Tibial nerve (tissue), 4 donors: Measurements from ENCODE around the gene TCEAL3. TPM values are rescaled to one million over a fixed set of nuclear protein-coding genes. Genes with fewer than 3 reads are reported as not detected.

ENCODE experiments used
- DNase-seq, 2 donors: peaks; one replicate each; pipeline ENCODE4 v3.0.0-alpha.2; 2019; ENCODE audit warnings: low spot score in 2 of 2
- H3K27ac ChIP-seq, 4 donors: fragments of 200-600 bp; sonication (generic) in 3 of 4; one replicate each; pipeline ENCODE4 v1.5.1; 2017 to 2019; ENCODE audit warnings: mild to moderate bottlenecking in 1 of 4
- H3K27me3 ChIP-seq, 2 donors: fragments of 200-600 bp; sonication (generic) in 1 of 2; one replicate each; pipeline versions ENCODE4 v1.5.1 to v1.6.0; 2017 to 2019
- H3K36me3 ChIP-seq, 3 donors: fragments of 200-600 bp; sonication (generic); one replicate each; pipeline ENCODE4 v1.5.1; 2018 to 2019
- H3K4me1 ChIP-seq, 4 donors: fragments of 200-600 bp; sonication (generic) in 3 of 4; one replicate each; pipeline ENCODE4 v1.5.1; 2017 to 2019
- H3K4me3 ChIP-seq, 4 donors: fragments of 200-600 bp; sonication (generic) in 3 of 4; one replicate each; pipeline ENCODE4 v1.5.1; 2017 to 2019; ENCODE audit warnings: mild to moderate bottlenecking in 1 of 4, moderate library complexity in 1 of 4
- H3K9me3 ChIP-seq, 4 donors: fragments of 200-600 bp; sonication (generic) in 3 of 4; one replicate each; pipeline ENCODE4 v1.5.1; 2017 to 2019
- EP300 ChIP-seq, 2 donors: sonication (generic); formaldehyde crosslinking; IDR thresholded peaks; one replicate each; pipeline ENCODE4 v1.6.1; 2017; ENCODE audit warnings: antibody characterized with exemption in 2 of 2, mild to moderate bottlenecking in 1 of 2
- POLR2A ChIP-seq, 2 donors: fragments of 450-650 bp; IDR thresholded peaks; one replicate each; pipeline ENCODE4 v1.6.1; 2017; ENCODE audit warnings: antibody characterized with exemption in 2 of 2, mild to moderate bottlenecking in 2 of 2, moderate library complexity in 2 of 2
- WGBS, 2 donors: methylation state at CpG; one replicate each; pipeline ENCODE4 v1.1.5; 2018; 5-methylcytosine and 5-hydroxymethylcytosine counted together
- total RNA-seq, 4 donors: library from RNA; depleted of rRNA; stranded (reverse); fragments of >200 nt; gene quantifications; one replicate each; pipeline ENCODE4 v1.1.0, GENCODE V29; 2016
- TF ChIP-seq, protein P1 (sequence below), 5 experiments: fragments of 200-600 bp in 3 of 5; fragments of 450-650 bp in 2 of 5; sonication (generic) in 3 of 5; IDR thresholded peaks; one replicate each; pipeline ENCODE4 v1.5.1; 2016 to 2019; ENCODE audit warnings: antibody characterized with exemption in 5 of 5, mild to moderate bottlenecking in 3 of 5, moderate library complexity in 2 of 5

Gene TCEAL3
- total RNA-seq, 4 donors from 2014 or later = 23.4 to 52.7 (median 37.1) TPM

DNA sequence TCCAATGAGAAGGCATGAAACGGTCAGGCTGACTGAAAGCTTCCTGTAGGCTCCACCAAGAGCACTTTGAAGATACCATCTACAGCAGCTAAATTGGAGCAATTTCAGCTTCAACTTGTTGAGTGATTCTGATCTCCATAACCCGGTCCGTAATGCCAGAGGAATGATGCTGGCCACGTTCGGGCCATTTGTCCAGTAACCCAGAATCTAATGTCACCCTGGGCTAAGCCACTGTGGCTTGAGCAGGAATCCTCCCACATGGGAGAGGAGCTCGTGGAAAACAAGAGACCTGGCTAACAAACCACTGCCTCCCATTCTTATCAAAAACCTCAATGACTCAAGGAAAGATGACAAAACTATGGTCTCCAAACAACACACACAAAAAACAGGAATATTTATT, 36.6 kb upstream of the TCEAL3 start:
- Histone ChIP-seq H3K9me3 (no peaks in the 10 kb centered on the region), H3K4me1 (no peaks in the 10 kb centered on the region), H3K36me3 (no peaks in the 10 kb centered on the region), H3K27ac (no peak overlapping the region), H3K4me3 (no peak overlapping the region), H3K27me3 (peaks cover 0 to 5% of the 10 kb centered on the region in 2 donors)
- 81 to 93% methylated on average over 6 of the region's 6 CpGs for WGBS, 2 donors
- DNase-seq = no peak
- TF ChIP-seq EP300 (IDR thresholded peaks at IDR 0.05) = no peak
- TF ChIP-seq POLR2A (IDR thresholded peaks at IDR 0.05) = no peak
- TF ChIP-seq, protein P1, sequence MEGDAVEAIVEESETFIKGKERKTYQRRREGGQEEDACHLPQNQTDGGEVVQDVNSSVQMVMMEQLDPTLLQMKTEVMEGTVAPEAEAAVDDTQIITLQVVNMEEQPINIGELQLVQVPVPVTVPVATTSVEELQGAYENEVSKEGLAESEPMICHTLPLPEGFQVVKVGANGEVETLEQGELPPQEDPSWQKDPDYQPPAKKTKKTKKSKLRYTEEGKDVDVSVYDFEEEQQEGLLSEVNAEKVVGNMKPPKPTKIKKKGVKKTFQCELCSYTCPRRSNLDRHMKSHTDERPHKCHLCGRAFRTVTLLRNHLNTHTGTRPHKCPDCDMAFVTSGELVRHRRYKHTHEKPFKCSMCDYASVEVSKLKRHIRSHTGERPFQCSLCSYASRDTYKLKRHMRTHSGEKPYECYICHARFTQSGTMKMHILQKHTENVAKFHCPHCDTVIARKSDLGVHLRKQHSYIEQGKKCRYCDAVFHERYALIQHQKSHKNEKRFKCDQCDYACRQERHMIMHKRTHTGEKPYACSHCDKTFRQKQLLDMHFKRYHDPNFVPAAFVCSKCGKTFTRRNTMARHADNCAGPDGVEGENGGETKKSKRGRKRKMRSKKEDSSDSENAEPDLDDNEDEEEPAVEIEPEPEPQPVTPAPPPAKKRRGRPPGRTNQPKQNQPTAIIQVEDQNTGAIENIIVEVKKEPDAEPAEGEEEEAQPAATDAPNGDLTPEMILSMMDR (IDR thresholded peaks at IDR 0.05) = no peak

DNA sequence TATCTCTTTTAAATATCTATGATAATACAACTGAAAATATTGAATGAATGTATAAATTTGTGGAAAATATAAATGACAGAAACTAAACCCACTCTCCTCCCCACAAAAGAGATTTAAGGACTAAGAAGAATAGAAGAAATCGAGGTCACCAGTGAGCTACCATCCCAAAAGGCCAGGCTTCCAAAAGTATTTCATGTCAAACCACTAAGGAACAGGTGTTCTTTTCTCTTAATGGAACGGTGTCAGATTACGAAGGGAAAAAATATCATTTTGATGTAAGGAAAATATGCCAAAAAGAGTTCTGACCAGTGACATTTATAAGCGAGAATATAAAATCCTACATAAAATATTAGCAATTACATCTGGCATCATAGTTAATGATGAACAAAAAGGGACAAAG, 36.0 kb upstream of the TCEAL3 start:
- WGBS, 2 donors = 83 to 84% methylated on average over 4 of the region's 4 CpGs
- Histone ChIP-seq H3K4me1 (no peaks in the 10 kb centered on the region), H3K27ac (no peak overlapping the region), H3K9me3 (no peaks in the 10 kb centered on the region), H3K27me3 (peaks cover 0 to 5% of the 10 kb centered on the region in 2 donors), H3K36me3 (no peaks in the 10 kb centered on the region), H3K4me3 (no peak overlapping the region)
- no peak for TF ChIP-seq EP300 (IDR thresholded peaks at IDR 0.05)
- TF ChIP-seq, protein P1 (IDR thresholded peaks at IDR 0.05) = no peak
- TF ChIP-seq POLR2A (IDR thresholded peaks at IDR 0.05) = no peak
- no peak for DNase-seq

DNA sequence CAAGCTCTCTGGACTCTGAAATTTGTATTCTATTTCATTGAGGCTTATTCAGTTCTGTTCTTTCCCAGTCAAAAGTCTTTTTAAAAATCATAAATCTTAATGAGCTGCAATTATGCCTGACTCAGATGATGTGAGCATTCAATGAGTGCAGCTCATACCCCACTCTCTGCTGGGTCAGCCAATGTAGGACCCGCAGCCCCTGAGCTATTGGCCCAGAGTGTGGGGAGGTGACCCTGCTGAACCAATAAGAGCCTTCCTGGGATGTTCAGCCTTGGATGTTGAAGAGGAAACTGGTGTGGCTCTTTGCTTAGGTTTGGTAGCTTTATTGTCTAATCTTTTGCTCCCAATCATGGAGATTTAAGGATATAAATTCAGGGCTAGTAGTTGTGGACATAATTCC, 34.6 kb upstream of the TCEAL3 start:
- 60% methylated on average over 1 of the region's 1 CpG; no CpG with 5 or more reads in 1 of the 2 donors for WGBS, 2 donors
- Histone ChIP-seq H3K27ac (no peak overlapping the region), H3K4me3 (no peak overlapping the region), H3K27me3 (no peaks in the 10 kb centered on the region), H3K36me3 (no peaks in the 10 kb centered on the region), H3K4me1 (no peaks in the 10 kb centered on the region), H3K9me3 (no peaks in the 10 kb centered on the region)
- DNase-seq = no peak
- no peak for TF ChIP-seq EP300 (IDR thresholded peaks at IDR 0.05)
- TF ChIP-seq POLR2A (IDR thresholded peaks at IDR 0.05) = no peak
- TF ChIP-seq, protein P1 (IDR thresholded peaks at IDR 0.05) = no peak

DNA sequence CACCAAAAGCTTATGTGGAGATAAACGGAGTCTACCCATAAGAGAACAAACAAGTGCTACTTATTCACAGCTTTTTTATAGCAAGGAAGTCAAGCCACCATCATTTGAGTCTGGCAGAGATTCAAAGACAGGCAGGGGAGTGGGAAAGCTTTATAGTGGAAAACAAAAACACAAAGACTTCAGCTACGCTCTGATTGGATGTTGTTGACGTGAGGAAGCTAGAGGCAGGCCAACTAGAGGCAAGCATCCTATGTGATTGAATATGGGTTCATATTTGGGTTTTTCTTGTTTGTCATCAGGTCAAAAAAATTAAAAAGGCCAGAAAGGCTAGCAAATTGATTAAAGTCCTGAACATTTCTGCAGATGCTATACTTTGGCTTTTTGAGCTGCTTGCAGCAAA, 23.2 kb upstream of the TCEAL3 start:
- TF ChIP-seq, protein P1 (IDR thresholded peaks at IDR 0.05) = no peak
- TF ChIP-seq EP300 (IDR thresholded peaks at IDR 0.05) = peak in 1 of 2 donors; percentile 16
- no peaks in the 10 kb centered on the region for H3K36me3 ChIP-seq
- H3K9me3 ChIP-seq = no peaks in the 10 kb centered on the region
- H3K27me3 ChIP-seq = peaks cover 0 to 22% of the 10 kb centered on the region in 2 donors
- 51 to 56% methylated on average over 3 of the region's 3 CpGs for WGBS, 2 donors
- H3K4me3 ChIP-seq = peak overlapping the region in 2 of 4 donors; percentile 39 to 70
- peaks cover 0 to 5% (median 2%) of the 10 kb centered on the region in 4 donors for H3K4me1 ChIP-seq
- DNase-seq = no peak
- peak overlapping the region in 3 of 4 donors; percentile 82 to 96 (median 91) for H3K27ac ChIP-seq

DNA sequence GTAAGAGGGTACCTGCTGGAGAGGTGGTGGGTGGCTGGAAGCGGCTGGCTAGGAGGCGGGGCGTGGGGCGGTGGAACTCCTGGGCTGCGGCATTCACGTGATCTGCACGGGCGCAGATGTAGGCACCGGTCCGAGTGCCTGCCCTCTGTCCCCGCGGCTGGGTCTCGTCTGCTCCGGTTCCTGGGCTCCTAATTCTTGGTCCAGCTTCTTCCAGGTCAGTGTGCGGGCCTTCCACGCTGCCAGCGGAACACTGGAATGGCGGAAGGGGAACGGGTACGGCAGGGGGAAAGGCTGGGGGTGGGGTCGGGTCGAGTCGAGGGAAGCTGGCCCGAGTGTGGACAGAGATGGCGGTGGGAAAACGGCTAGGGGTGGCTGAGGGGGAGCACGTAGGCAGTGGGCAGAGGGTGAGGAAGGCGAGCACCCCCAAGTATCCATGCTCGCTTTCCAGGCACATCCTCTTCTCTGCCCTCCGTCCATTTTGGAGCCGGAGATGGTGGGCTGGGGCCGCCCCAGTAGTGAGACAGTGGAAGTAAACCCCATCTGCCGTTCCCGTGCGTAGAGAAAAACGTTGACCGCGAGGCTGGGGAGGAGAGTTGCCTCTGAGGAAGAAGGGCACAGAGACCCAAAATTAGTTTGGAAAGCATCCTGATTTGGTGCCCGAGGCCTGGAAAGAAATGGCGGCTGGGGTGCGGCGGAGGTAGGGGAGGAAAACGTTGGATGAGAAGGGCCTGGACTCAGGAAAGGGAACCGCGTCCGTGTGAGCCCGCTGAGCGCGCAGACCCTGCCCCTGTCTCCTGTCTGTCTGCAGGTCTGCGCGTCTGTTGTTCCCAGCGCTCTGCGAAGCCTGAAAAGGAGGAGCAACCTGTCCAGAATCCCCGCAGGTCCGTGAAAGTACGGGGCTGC, 22.1 kb upstream of the TCEAL3 start, which contains the start of gene TCEAL4:
Gene TCEAL4 (plus strand): TSS at position 105 of the 903 bp plus-strand sequence. CDS start 1,161 bp downstream, outside the sequence.
- 0 to 39% methylated on average over 38 to 56 of the region's 56 CpGs for WGBS, 2 donors
- H3K4me3 ChIP-seq = peak within 1 kb of the TSS; percentile 39 to 70 (median 50)
- DNase-seq = peak; percentile 45 to 56
- no peaks in the 10 kb centered on the region for H3K9me3 ChIP-seq
- TF ChIP-seq, protein P1 (IDR thresholded peaks at IDR 0.05) = no peak
- TF ChIP-seq EP300 (IDR thresholded peaks at IDR 0.05) (peak in 1 of 2 donors; percentile 83), POLR2A (IDR thresholded peaks at IDR 0.05) (peak in 1 of 2 donors; percentile 55)
- H3K36me3 ChIP-seq = no peaks in the 10 kb centered on the region
- H3K27me3 ChIP-seq = peaks cover 0 to 17% of the 10 kb centered on the region in 2 donors
- peak within 1 kb of the TSS; percentile 82 to 96 (median 88) for H3K27ac ChIP-seq
- peaks cover 0 to 5% (median 2%) of the 10 kb centered on the region in 4 donors for H3K4me1 ChIP-seq
